ENCODE results near the gene NEK11. TPM values are rescaled to one million over a fixed set of nuclear protein-coding genes. Genes with fewer than 3 reads are reported as not detected.

NEK11 gene
- total RNA-seq, 1 donor from 2014 or later, result 10.2 TPM

- no peak for TF ChIP-seq CTCF (IDR thresholded peaks at IDR 0.05)
- no peaks in the 10 kb centered on the region for H3K27me3 ChIP-seq (ENCODE audit: low read depth)
- H3K36me3 ChIP-seq, result no peaks in the 10 kb centered on the region
- H3K4me1 ChIP-seq, result no peaks in the 10 kb centered on the region
- ATAC-seq (no peak), DNase-seq (no peak)
- H3K9me3 ChIP-seq, result no peaks in the 10 kb centered on the region
- H3K27ac ChIP-seq, result no peak overlapping the region
- intact Hi-C loops (cut with DNase I), result no loop called here
- no peak overlapping the region for H3K4me3 ChIP-seq
These were observed 65.1 kb downstream of the NEK11 start for GRCh38 chr3:131091768-131092167.

- H3K4me1 ChIP-seq, result no peaks in the 10 kb centered on the region
- no peak for ATAC-seq
- no peaks in the 10 kb centered on the region for H3K36me3 ChIP-seq
- H3K4me3 ChIP-seq, result no peak overlapping the region
- intact Hi-C loops (cut with DNase I), result no loop called here
- no peak overlapping the region for H3K27ac ChIP-seq
- no peak for TF ChIP-seq CTCF (IDR thresholded peaks at IDR 0.05)
- no peaks in the 10 kb centered on the region for H3K27me3 ChIP-seq (ENCODE audit: low read depth)
- H3K9me3 ChIP-seq, result no peaks in the 10 kb centered on the region
- no peak for DNase-seq
These were observed 81.2 kb downstream of the NEK11 start for GRCh38 chr3:131107637-131108433.

GRCh38 chr3:131109156-131109555 lies 82.5 kb downstream of the NEK11 start:
- TF ChIP-seq CTCF (IDR thresholded peaks at IDR 0.05), result no peak
- H3K36me3 ChIP-seq, result no peaks in the 10 kb centered on the region
- H3K9me3 ChIP-seq, result no peaks in the 10 kb centered on the region
- no peaks in the 10 kb centered on the region for H3K4me1 ChIP-seq
- H3K27me3 ChIP-seq (ENCODE audit: low read depth), result no peaks in the 10 kb centered on the region
- no peak for ATAC-seq
- intact Hi-C loops (cut with DNase I), result no loop called here
- H3K27ac ChIP-seq, result no peak overlapping the region
- no peak overlapping the region for H3K4me3 ChIP-seq
- no peak for DNase-seq

- Histone ChIP-seq H3K27ac (no peak overlapping the region), H3K36me3 (no peaks in the 10 kb centered on the region), H3K4me1 (no peaks in the 10 kb centered on the region), H3K4me3 (no peak overlapping the region), H3K9me3 (no peaks in the 10 kb centered on the region), H3K27me3 (ENCODE audit: low read depth) (no peaks in the 10 kb centered on the region)
- TF ChIP-seq CTCF (IDR thresholded peaks at IDR 0.05), result no peak
- no peak for DNase-seq
- no peak for ATAC-seq
- intact Hi-C loops (cut with DNase I), result no loop called here
These were observed 83.4 kb downstream of the NEK11 start for GRCh38 chr3:131110087-131110486.

GRCh38 chr3:131114256-131114655 lies 87.6 kb downstream of the NEK11 start:
- DNase-seq (no peak), ATAC-seq (no peak)
- H3K4me1 ChIP-seq, result no peaks in the 10 kb centered on the region
- no peak for TF ChIP-seq CTCF (IDR thresholded peaks at IDR 0.05)
- H3K27me3 ChIP-seq (ENCODE audit: low read depth), result no peaks in the 10 kb centered on the region
- H3K4me3 ChIP-seq, result no peak overlapping the region
- no peak overlapping the region for H3K27ac ChIP-seq
- H3K9me3 ChIP-seq, result no peaks in the 10 kb centered on the region
- intact Hi-C loops (cut with DNase I), result no loop called here
- H3K36me3 ChIP-seq, result no peaks in the 10 kb centered on the region
